Measurements from ENCODE around the gene SPTSSA. TPM values are rescaled to one million over a fixed set of nuclear protein-coding genes. Genes with fewer than 3 reads are reported as not detected.

SPTSSA gene
- total RNA-seq, 1 donor from 2014 or later: 9.6 TPM

GRCh38 chr14:34449819-34450541, 12.1 kb downstream of the SPTSSA start:
- Histone ChIP-seq H3K36me3 (peaks cover 6 to 7% of the 10 kb centered on the region in 2 donors), H3K4me3 (no peak overlapping the region), H3K27me3 (no peaks in the 10 kb centered on the region), H3K4me1 (no peaks in the 10 kb centered on the region), H3K27ac (no peak overlapping the region), H3K9me3 (no peaks in the 10 kb centered on the region)
- intact Hi-C loops (cut with DNase I): no loop called here
- TF ChIP-seq CTCF (IDR thresholded peaks at IDR 0.05): no peak
- no peak for DNase-seq (ENCODE audit: low spot score in 2 of 2)

GRCh38 chr14:34439090-34439489, 22.9 kb downstream of the SPTSSA start:
- intact Hi-C loops (cut with DNase I): no loop called here
- no peaks in the 10 kb centered on the region for H3K4me1 ChIP-seq

GRCh38 chr14:34438438-34438837, 23.6 kb downstream of the SPTSSA start:
- no peak overlapping the region for H3K4me3 ChIP-seq
- intact Hi-C loops (cut with DNase I): no loop called here
- no peaks in the 10 kb centered on the region for H3K9me3 ChIP-seq
- no peaks in the 10 kb centered on the region for H3K27me3 ChIP-seq
- H3K36me3 ChIP-seq: peaks cover 0 to 5% of the 10 kb centered on the region in 2 donors
- H3K4me1 ChIP-seq: no peaks in the 10 kb centered on the region
- DNase-seq (ENCODE audit: low spot score in 2 of 2): no peak
- no peak overlapping the region for H3K27ac ChIP-seq
- TF ChIP-seq CTCF (IDR thresholded peaks at IDR 0.05): no peak

More at GRCh38 chr14:34439090-34439489, 22.9 kb downstream of the SPTSSA start:
- DNase-seq (ENCODE audit: low spot score in 2 of 2): no peak
- no peaks in the 10 kb centered on the region for H3K27me3 ChIP-seq
- H3K27ac ChIP-seq: no peak overlapping the region
- no peaks in the 10 kb centered on the region for H3K9me3 ChIP-seq
- H3K36me3 ChIP-seq: peaks cover 0 to 5% of the 10 kb centered on the region in 2 donors
- H3K4me3 ChIP-seq: no peak overlapping the region
- TF ChIP-seq CTCF (IDR thresholded peaks at IDR 0.05): no peak

GRCh38 chr14:34437729-34438080, 24.3 kb downstream of the SPTSSA start:
- no peak for TF ChIP-seq CTCF (IDR thresholded peaks at IDR 0.05)
- Histone ChIP-seq H3K36me3 (peaks cover 0 to 5% of the 10 kb centered on the region in 2 donors), H3K9me3 (no peaks in the 10 kb centered on the region), H3K27ac (no peak overlapping the region), H3K4me3 (no peak overlapping the region), H3K27me3 (no peaks in the 10 kb centered on the region), H3K4me1 (no peaks in the 10 kb centered on the region)
- intact Hi-C loops (cut with DNase I): no loop called here
- DNase-seq (ENCODE audit: low spot score in 2 of 2): no peak

DNA sequence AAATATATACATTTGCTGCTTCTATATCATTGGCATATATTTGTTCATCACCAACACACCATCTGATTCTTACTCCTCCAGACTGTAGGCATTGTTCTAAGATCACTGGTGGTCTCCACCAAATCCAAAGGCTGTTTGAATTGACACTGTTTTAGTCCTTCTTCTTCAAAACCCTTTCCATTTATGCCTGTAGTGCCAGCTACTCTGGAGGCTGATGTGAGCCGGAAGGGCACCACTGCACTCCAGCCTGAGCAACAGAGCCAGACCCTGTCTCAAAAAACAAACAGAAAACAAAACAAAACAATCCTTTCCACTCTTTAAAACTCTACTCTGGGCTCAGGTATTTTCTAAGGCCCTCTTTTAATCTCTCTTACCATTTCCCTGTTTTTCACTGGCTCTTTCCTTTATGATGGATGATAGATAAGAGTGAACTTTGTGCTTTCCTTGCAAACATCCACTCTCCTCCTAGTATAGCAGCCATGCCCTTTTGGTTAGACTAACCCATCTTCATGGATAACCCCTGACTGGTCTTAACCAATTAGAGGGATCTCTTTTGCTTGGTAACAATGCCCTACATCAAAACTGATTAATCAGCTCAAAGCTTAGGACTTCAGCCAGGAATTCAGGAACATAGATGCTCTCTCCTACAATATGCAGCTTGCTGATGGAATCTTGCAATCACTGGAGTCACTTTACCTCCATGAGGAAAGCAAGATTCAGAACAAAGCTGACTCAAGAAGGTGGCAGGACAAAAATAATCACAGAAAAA, 24.9 kb downstream of the SPTSSA start:
- intact Hi-C loops (cut with DNase I): no loop called here
- H3K9me3 ChIP-seq: no peaks in the 10 kb centered on the region
- H3K27ac ChIP-seq: no peak overlapping the region
- no peak for DNase-seq (ENCODE audit: low spot score in 2 of 2)
- no peaks in the 10 kb centered on the region for H3K27me3 ChIP-seq
- H3K4me3 ChIP-seq: no peak overlapping the region
- H3K4me1 ChIP-seq: no peaks in the 10 kb centered on the region
- TF ChIP-seq CTCF (IDR thresholded peaks at IDR 0.05): no peak
- peaks cover 0 to 5% of the 10 kb centered on the region in 2 donors for H3K36me3 ChIP-seq

Measured in ascending aorta (tissue), 2 donors.